ENCODE results near the gene MYMK. TPM values are rescaled to one million over a fixed set of nuclear protein-coding genes. Genes with fewer than 3 reads are reported as not detected.
A peak's percentile ranks its signal among the peaks of the same experiment; 100 is the strongest.

MYMK gene
- total and polyA plus RNA-seq, 2 of the 8 experiments (the other 6 are each of a cell fraction or from before 2014, with no cell fraction given) = not detected

GRCh38 chr9:133529874-133530273 lies 5.1 kb upstream of the MYMK start:
- CTCF ChIA-PET (ENCODE audit: partially characterized antibody) = interaction anchor here (0.9 to 3.9 kb wide), 18 partner anchors 9 to 239 kb away, joined by 3 to 16 read pairs (median 4); partner anchors contain the start of gene FAM163B
- H3K4me1 ChIP-seq (replicated peaks in 1 of 4; ENCODE audit: control insufficient read depth in 3 of 4, insufficient read depth in 4 of 4, low read length in 3 of 4) = peaks cover 4 to 49% (median 37%) of the 10 kb centered on the region in 4 experiments
- no peak overlapping the region for H2AK5ac ChIP-seq (ENCODE audit: low read depth, low read length)
- H3K14ac ChIP-seq (ENCODE audit: insufficient read length) = no peak overlapping the region
- no peaks in the 10 kb centered on the region for H3K79me2 ChIP-seq (ENCODE audit: control insufficient read depth in 1 of 2, insufficient read depth in 2 of 2, low read length in 2 of 2)
- DNase-seq (ENCODE audit: low read depth in 1 of 2, low spot score in 2 of 2) (no peak), FAIRE-seq (no peak)
- no peak overlapping the region for H2AFZ ChIP-seq (ENCODE audit: low read length)
- H4K5ac ChIP-seq (ENCODE audit: insufficient read length, low read depth, low read length) = no peak overlapping the region
- no peak overlapping the region for H2BK120ac ChIP-seq (replicated peaks; ENCODE audit: low read depth, low read length)
- H3K27ac ChIP-seq (ENCODE audit: low read depth, low read length) = no peak overlapping the region
- H3K4me3 ChIP-seq (ENCODE audit: extremely low read depth in 1 of 4, insufficient read depth in 2 of 4, low read depth in 3 of 4, low read length in 4 of 4) = no peak overlapping the region
- H3K9ac ChIP-seq (replicated peaks in 1 of 4; ENCODE audit: extremely low read depth in 1 of 4, low read depth in 3 of 4, low read length in 3 of 4) = no peak overlapping the region
- H3K23ac ChIP-seq (ENCODE audit: insufficient read length) = no peak overlapping the region
- H4K20me1 ChIP-seq (replicated peaks in 1 of 2; ENCODE audit: control insufficient read depth in 1 of 2, insufficient read depth in 2 of 2, low read length in 2 of 2) = no peaks in the 10 kb centered on the region
- peaks cover 0 to 20% (median 13%) of the 10 kb centered on the region in 4 experiments; a peak in 6 of 7 replicates for H3K27me3 ChIP-seq (replicated peaks in 1 of 4; ENCODE audit: control insufficient read depth in 3 of 4, extremely low read depth in 1 of 4, insufficient read depth in 3 of 4, low read length in 3 of 4)
- POLR2A ChIA-PET (ENCODE audit: partially characterized antibody) = no interaction called here
- H3K79me1 ChIP-seq (ENCODE audit: low read depth, low read length) = no peaks in the 10 kb centered on the region
- peak overlapping the region; percentile 84 for H2BK12ac ChIP-seq (ENCODE audit: low read depth, low read length)
- H2BK15ac ChIP-seq (ENCODE audit: low read length) = 0 out of 2 replicates have a peak overlapping the region, but pooled peaks have one; percentile 6
- H2BK20ac ChIP-seq (ENCODE audit: low read length) = no peak overlapping the region
- no peak overlapping the region for H4K8ac ChIP-seq (ENCODE audit: extremely low read depth, insufficient read depth, low read length)
- H3K4me2 ChIP-seq (ENCODE audit: insufficient read depth in 1 of 2, low read depth in 2 of 2, low read length in 2 of 2) = no peak overlapping the region
- H3K4ac ChIP-seq (replicated peaks; ENCODE audit: insufficient read length, low read depth, low read length) = no peak overlapping the region
- no peaks in the 10 kb centered on the region for H3K9me3 ChIP-seq (ENCODE audit: insufficient read depth in 2 of 2, low read depth in 1 of 2, low read length in 1 of 2)
- H3K56ac ChIP-seq (replicated peaks; ENCODE audit: insufficient read length, low read depth, low read length) = no peak overlapping the region
- whole genome bisulfite sequencing, 2 experiments (ENCODE audit: extremely low coverage in 1 of 2, insufficient coverage in 1 of 2, insufficient read length in 1 of 2, insufficient replicate concordance in 2 of 2, low coverage in 1 of 2, low lambda C conversion rate in 2 of 2, missing lambda C conversion rate in 1 of 2) = 91% methylated on average over 4 of the region's 7 CpGs; no CpG with 5 or more reads in 1 of the 2 experiments
- H2BK5ac ChIP-seq (ENCODE audit: low read depth, low read length) = no peak overlapping the region
- H3K36me3 ChIP-seq (ENCODE audit: control insufficient read depth in 2 of 4, insufficient read depth in 4 of 4, low read length in 3 of 4) = no peaks in the 10 kb centered on the region
- H4K91ac ChIP-seq (replicated peaks; ENCODE audit: insufficient read length, low read length) = no peak overlapping the region
- H3K18ac ChIP-seq (ENCODE audit: extremely low read depth, low read length) = no peak overlapping the region
- peaks cover 2% of the 10 kb centered on the region; the same call in 1 of the 2 replicates for H3K23me2 ChIP-seq (ENCODE audit: low read depth, low read length)
- TF ChIP-seq TAF1 (IDR thresholded peaks at IDR 0.05; ENCODE audit: low read depth, low read length) (no peak), CBX8 (IDR thresholded peaks at IDR 0.05; ENCODE audit: borderline replicate concordance, low read depth, low read length) (no peak), SIN3A (conservative IDR thresholded peaks at IDR 0.05 in 1 of 2, IDR thresholded peaks at IDR 0.05 in 1 of 2; ENCODE audit: low read depth in 1 of 2, low read length in 2 of 2) (no peak), HDAC6 (IDR thresholded peaks at IDR 0.05; ENCODE audit: low read depth, low read length) (no peak), EGR1 (IDR thresholded peaks at IDR 0.05; ENCODE audit: borderline replicate concordance, low read depth, low read length) (no peak)
